Esophagus muscularis mucosa (tissue), 4 donors: ENCODE measurements around the gene TP73. TPM values are rescaled to one million over a fixed set of nuclear protein-coding genes. Genes with fewer than 3 reads are reported as not detected.

Experiments used
- DNase-seq: peaks from one replicate; pipeline ENCODE4 v3.0.0-alpha.2; 2017; ENCODE audit errors: extremely low spot score
- H3K27ac ChIP-seq, 4 donors: fragments of 200-600 bp; sonication (generic); replicated peaks in 1 of 4; 1 replicate in 3 of 4; 2 replicates in 1 of 4; pipeline ENCODE4 v1.5.1; 2016 to 2019; ENCODE audit warnings: mild to moderate bottlenecking in 1 of 4
- H3K27me3 ChIP-seq, 4 donors: fragments of 200-600 bp; sonication (generic); one replicate each; pipeline versions ENCODE4 v1.5.1 to v1.6.0; 2016 to 2019
- H3K36me3 ChIP-seq, 4 donors: fragments of 200-600 bp; sonication (generic); one replicate each; pipeline ENCODE4 v1.5.1; 2016 to 2019
- H3K4me1 ChIP-seq, 4 donors: fragments of 200-600 bp; sonication (generic); one replicate each; pipeline ENCODE4 v1.5.1; 2016 to 2019
- H3K4me3 ChIP-seq, 4 donors: fragments of 200-600 bp; sonication (generic); 1 replicate in 2 of 4; 2 replicates in 2 of 4; pipeline ENCODE4 v1.5.1; 2016 to 2019; ENCODE audit warnings: mild to moderate bottlenecking in 4 of 4, moderate library complexity in 1 of 4
- H3K9me3 ChIP-seq, 4 donors: fragments of 200-600 bp; sonication (generic); 1 replicate in 3 of 4; 2 replicates in 1 of 4; pipeline ENCODE4 v1.5.1; 2016 to 2019
- EP300 ChIP-seq: sonication (generic); formaldehyde crosslinking; IDR thresholded peaks from one replicate; pipeline ENCODE4 v1.6.1; 2017; ENCODE audit warnings: antibody characterized with exemption
- POLR2A ChIP-seq: fragments of 450-650 bp; IDR thresholded peaks from one replicate; pipeline ENCODE4 v1.6.1; 2017; ENCODE audit warnings: antibody characterized with exemption, moderate library complexity, mild to moderate bottlenecking, low read depth
- POLR2AphosphoS5 ChIP-seq, 2 donors: sonication (generic); formaldehyde crosslinking; IDR thresholded peaks; one replicate each; pipeline ENCODE4 v1.6.1; 2017; ENCODE audit warnings: antibody characterized with exemption in 2 of 2
- WGBS: methylation state at CpG from one replicate; pipeline ENCODE4 v1.1.5; 2018; 5-methylcytosine and 5-hydroxymethylcytosine counted together
- intact Hi-C: fragments of 100-400 bp; cut with DNase I; formaldehyde crosslinking; loops from one replicate; pipeline ENCODE4 v1.15.1; 2023
- total RNA-seq, 4 donors: library from RNA; depleted of rRNA; stranded (reverse); fragments of >200 nt; gene quantifications; one replicate each; pipeline versions ENCODE4 v1.1.0 to v1.2.1, GENCODE V29; 2016
- TF ChIP-seq, protein P1 (sequence below), 3 experiments: fragments of 200-600 bp in 2 of 3; fragments of 450-650 bp in 1 of 3; sonication (generic) in 2 of 3; IDR thresholded peaks; one replicate each; pipeline ENCODE4 v1.5.1; 2017 to 2019; ENCODE audit warnings: antibody characterized with exemption in 3 of 3, mild to moderate bottlenecking in 2 of 3, moderate library complexity in 1 of 3

TP73 gene
- total RNA-seq, 4 donors from 2014 or later = not detected

DNA sequence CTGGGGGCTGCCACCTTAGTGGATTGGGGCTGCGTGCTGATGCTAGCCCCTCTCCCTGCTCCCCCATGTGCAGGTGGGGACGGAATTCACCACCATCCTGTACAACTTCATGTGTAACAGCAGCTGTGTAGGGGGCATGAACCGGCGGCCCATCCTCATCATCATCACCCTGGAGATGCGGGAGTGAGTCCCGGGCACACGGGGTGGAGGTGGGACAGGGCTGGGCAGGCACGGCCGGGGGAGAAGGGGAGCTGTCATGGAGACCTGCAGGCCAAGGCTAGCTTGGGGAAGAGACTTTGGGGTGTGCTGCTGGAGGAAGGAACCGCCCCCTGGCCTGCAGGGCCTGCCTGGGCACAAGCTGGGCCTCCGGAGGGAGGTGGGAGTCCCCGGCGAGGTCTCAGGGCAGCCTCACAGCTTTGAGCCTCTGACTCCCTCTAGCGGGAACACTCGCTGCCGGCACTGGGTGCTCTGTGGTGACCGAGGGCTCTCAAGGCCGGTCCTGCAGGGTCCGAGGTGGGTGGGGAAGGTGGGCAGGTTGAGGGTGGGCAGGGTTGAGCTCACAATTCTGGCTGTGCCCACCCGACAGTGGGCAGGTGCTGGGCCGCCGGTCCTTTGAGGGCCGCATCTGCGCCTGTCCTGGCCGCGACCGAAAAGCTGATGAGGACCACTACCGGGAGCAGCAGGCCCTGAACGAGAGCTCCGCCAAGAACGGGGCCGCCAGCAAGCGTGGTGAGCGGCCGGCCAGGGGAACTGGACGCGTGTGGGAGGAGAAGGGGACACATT is 74.9 kb downstream of the TP73 start:
- H3K4me1 ChIP-seq = peaks cover 0 to 5% (median under 1%) of the 10 kb centered on the region in 4 donors
- 65% methylated on average over 14 of the region's 37 CpGs for WGBS
- H3K9me3 ChIP-seq = no peaks in the 10 kb centered on the region
- intact Hi-C loops = no loop called here
- TF ChIP-seq, protein P1, sequence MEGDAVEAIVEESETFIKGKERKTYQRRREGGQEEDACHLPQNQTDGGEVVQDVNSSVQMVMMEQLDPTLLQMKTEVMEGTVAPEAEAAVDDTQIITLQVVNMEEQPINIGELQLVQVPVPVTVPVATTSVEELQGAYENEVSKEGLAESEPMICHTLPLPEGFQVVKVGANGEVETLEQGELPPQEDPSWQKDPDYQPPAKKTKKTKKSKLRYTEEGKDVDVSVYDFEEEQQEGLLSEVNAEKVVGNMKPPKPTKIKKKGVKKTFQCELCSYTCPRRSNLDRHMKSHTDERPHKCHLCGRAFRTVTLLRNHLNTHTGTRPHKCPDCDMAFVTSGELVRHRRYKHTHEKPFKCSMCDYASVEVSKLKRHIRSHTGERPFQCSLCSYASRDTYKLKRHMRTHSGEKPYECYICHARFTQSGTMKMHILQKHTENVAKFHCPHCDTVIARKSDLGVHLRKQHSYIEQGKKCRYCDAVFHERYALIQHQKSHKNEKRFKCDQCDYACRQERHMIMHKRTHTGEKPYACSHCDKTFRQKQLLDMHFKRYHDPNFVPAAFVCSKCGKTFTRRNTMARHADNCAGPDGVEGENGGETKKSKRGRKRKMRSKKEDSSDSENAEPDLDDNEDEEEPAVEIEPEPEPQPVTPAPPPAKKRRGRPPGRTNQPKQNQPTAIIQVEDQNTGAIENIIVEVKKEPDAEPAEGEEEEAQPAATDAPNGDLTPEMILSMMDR (IDR thresholded peaks at IDR 0.05) = no peak
- TF ChIP-seq POLR2A = no peak
- no peak for TF ChIP-seq POLR2AphosphoS5 (IDR thresholded peaks at IDR 0.05)
- TF ChIP-seq EP300 = no peak
- H3K36me3 ChIP-seq = no peaks in the 10 kb centered on the region
- peaks cover 0 to 98% (median 6%) of the 10 kb centered on the region in 4 donors for H3K27me3 ChIP-seq
- no peak overlapping the region for H3K27ac ChIP-seq
- DNase-seq = no peak
- H3K4me3 ChIP-seq = no peak overlapping the region

DNA sequence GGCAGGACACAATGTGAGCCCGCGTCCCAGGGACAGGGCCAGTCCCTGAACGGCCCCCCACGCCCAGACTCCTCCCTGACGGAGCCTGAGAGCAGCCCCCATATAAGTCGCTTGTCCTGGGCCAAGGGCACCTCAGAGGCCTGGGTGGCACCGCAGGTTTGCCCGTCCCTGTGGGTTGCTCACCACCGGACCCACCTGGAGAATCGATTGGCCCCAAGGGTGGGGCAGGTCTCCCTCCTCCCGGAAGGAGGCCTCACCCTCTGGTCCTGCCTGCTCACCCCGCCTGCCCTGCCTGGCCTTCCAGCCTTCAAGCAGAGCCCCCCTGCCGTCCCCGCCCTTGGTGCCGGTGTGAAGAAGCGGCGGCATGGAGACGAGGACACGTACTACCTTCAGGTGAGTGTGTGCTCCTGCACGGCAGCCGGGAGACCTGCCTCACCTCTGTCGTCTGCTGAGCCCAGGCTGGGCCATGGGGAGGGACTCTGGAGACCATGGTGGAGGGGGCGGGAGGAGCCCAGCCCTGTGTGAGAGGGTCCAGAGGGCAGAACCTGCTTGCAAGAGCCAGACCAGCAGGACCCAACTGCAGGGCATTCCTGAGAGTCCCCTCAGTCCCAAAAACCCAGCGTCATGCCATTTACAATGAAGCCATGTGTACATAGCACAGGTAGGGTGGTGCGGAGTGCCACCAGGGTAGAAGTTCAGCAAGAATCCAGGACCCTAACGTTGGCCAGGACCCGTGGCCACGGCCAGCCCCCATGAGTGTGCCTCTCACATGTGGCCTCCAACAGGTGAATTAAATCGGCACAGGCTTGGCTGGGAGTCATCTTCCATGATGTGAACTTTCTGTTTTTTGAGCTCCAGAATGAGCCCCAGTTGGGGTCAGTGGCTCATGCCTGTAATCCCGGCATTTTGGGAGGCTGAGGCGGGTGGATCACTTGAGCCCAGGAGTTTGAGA is 75.8 kb downstream of the TP73 start:
- WGBS = 81% methylated on average over 19 of the region's 31 CpGs
- Histone ChIP-seq H3K36me3 (no peaks in the 10 kb centered on the region), H3K9me3 (no peaks in the 10 kb centered on the region), H3K27ac (no peak overlapping the region), H3K4me1 (peaks cover 0 to 12% (median 4%) of the 10 kb centered on the region in 4 donors), H3K27me3 (peaks cover 0 to 100% (median 8%) of the 10 kb centered on the region in 4 donors), H3K4me3 (no peak overlapping the region)
- TF ChIP-seq POLR2A (no peak), POLR2AphosphoS5 (IDR thresholded peaks at IDR 0.05) (no peak), EP300 (no peak)
- TF ChIP-seq, protein P1 (IDR thresholded peaks at IDR 0.05) = no peak
- intact Hi-C loops = no loop called here
- no peak for DNase-seq

DNA sequence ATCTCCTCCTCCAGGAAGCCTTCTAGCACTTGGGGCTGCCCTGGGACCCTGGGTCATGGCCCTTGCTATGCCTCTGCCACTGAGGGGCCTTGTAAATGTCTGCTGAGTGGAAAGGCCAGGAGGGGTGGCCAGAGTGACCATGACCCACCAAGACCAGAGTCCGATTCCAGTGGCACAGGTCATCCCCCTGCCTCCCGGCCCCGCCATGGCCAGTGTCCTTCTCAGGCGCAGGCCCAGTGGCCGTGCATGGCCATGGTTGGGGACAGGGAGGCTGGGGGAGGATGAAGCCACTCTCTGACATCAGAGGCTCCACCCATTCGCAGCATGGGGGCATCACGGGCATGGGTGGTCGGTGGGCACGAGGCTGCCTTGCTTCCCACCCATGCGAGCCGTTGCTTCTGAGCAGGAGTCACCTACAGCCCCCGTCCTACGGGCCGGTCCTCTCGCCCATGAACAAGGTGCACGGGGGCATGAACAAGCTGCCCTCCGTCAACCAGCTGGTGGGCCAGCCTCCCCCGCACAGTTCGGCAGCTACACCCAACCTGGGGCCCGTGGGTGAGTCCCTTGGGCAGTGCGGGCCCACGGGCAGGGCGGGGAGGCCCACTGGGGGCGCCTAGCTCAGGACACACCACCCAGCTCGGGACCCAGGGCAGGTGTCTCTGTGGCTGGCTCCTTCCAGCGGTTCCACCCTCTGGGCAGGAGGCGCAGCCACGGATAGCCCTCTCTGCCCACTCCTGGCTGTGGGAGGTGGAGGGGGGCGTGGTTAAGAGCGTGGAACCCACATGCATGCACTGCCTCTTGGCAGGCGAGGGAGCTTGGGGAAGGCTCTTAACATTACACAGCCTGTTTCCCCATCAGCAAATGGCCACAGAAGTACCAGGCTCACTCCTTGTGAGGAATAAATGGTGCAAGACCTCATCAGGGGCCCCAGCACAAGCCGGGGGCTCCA is 77.6 kb downstream of the TP73 start:
- DNase-seq = no peak
- WGBS = 77% methylated on average over 14 of the region's 32 CpGs
- H3K27ac ChIP-seq = no peak overlapping the region
- peaks cover 0 to 8% (median 2%) of the 10 kb centered on the region in 4 donors for H3K36me3 ChIP-seq
- peaks cover 0 to 88% (median 8%) of the 10 kb centered on the region in 4 donors for H3K27me3 ChIP-seq
- H3K4me1 ChIP-seq = peaks cover 0 to 13% (median 5%) of the 10 kb centered on the region in 4 donors
- no peak overlapping the region for H3K4me3 ChIP-seq
- intact Hi-C loops = no loop called here
- no peaks in the 10 kb centered on the region for H3K9me3 ChIP-seq
- no peak for TF ChIP-seq POLR2A

DNA sequence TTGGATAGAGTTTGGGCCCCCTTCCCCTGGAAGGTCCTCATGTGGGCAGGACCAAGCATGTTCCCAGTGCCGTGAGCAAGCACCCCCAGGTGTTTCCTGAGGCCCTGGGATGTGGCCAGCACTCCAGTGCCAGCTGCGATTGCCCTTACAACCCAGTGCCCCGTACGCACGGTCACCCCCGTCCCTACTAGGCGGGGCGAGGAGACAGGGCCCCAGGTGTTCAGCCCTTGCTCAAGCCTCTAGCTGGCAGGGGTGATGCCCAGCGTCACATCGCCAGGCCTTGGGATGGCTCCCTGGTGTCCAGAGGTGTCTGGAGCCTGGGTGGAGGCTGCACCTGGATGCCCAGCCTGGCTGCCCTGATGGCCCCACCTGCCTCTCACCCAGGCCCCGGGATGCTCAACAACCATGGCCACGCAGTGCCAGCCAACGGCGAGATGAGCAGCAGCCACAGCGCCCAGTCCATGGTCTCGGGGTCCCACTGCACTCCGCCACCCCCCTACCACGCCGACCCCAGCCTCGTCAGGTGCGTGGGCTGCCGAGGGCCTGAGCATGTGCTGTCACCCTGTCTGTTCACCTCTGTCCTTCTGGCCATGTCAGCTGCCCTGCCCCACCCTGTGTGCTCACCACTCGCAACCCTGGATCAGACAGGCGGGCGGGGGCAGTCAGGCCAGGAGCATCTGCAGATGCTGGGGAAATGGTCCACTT is 78.4 kb downstream of the TP73 start:
- H3K27ac ChIP-seq = no peak overlapping the region
- TF ChIP-seq EP300 = no peak
- TF ChIP-seq POLR2A = no peak
- TF ChIP-seq, protein P1 (IDR thresholded peaks at IDR 0.05) = no peak
- TF ChIP-seq POLR2AphosphoS5 (IDR thresholded peaks at IDR 0.05) = no peak
- no peaks in the 10 kb centered on the region for H3K9me3 ChIP-seq
- WGBS = 82% methylated on average over 19 of the region's 25 CpGs
- intact Hi-C loops = no loop called here
- no peak for DNase-seq
- peaks cover 0 to 16% (median 10%) of the 10 kb centered on the region in 4 donors for H3K36me3 ChIP-seq
- no peak overlapping the region for H3K4me3 ChIP-seq
- H3K27me3 ChIP-seq = peaks cover 0 to 80% (median 8%) of the 10 kb centered on the region in 4 donors
- H3K4me1 ChIP-seq = peaks cover 0 to 13% (median 5%) of the 10 kb centered on the region in 4 donors
